Natural killer cell (primary cell): ENCODE results near the gene INPP5A. TPM values are rescaled to one million over a fixed set of nuclear protein-coding genes. Genes with fewer than 3 reads are reported as not detected.
A peak's percentile ranks its signal among the peaks of the same experiment; 100 is the strongest.

Experiments used
- ATAC-seq, 3 donors: fragments of 150-1000 bp in 2 of 3; fragments of 200-7000 bp in 1 of 3; cut with Tn5 transposase; 1 replicate in 1 of 3; 2 replicates in 2 of 3; pipeline ENCODE4 v1.10.0; 2021; ENCODE audit warnings: mild to moderate bottlenecking in 2 of 3, moderate library complexity in 2 of 3
- DNase-seq, 2 donors: peaks; one replicate each; pipeline versions ENCODE4 v3.0.0 to v3.0.0-alpha.2; 2013 to 2021; ENCODE audit warnings: mixed read lengths in 1 of 2
- H3K27ac ChIP-seq: one replicate; pipeline ENCODE4 v1.5.1; 2013; ENCODE audit warnings: mild to moderate bottlenecking, low read length
- H3K27me3 ChIP-seq: one replicate; pipeline ENCODE4 v1.6.1; 2013; ENCODE audit warnings: low read length; ENCODE audit not compliant: control insufficient read depth, insufficient read depth
- H3K36me3 ChIP-seq: one replicate; pipeline ENCODE4 v1.6.1; 2013; ENCODE audit warnings: low read length; ENCODE audit not compliant: control insufficient read depth, insufficient read depth
- H3K4me1 ChIP-seq: one replicate; pipeline ENCODE4 v1.6.1; 2013; ENCODE audit warnings: low read length; ENCODE audit not compliant: control insufficient read depth, insufficient read depth
- H3K4me3 ChIP-seq: one replicate; pipeline ENCODE4 v1.5.1; 2013; ENCODE audit warnings: low read length
- H3K9me3 ChIP-seq: one replicate; pipeline ENCODE4 v1.6.1; 2013; ENCODE audit warnings: low read length; ENCODE audit not compliant: control insufficient read depth, insufficient read depth
- H3K27ac Mint-ChIP-seq, 2 donors: one replicate each; pipeline ENCODE4 v1.8.0; 2022; ENCODE audit warnings: mild to moderate bottlenecking in 2 of 2, mixed read lengths in 2 of 2, moderate library complexity in 1 of 2
- H3K27me3 Mint-ChIP-seq, 2 donors: one replicate each; pipeline ENCODE4 v1.8.0; 2022; ENCODE audit warnings: low read depth in 2 of 2, mixed read lengths in 2 of 2
- H3K36me3 Mint-ChIP-seq: one replicate; pipeline ENCODE4 v1.8.0; 2022; ENCODE audit warnings: mixed read lengths
- H3K4me1 Mint-ChIP-seq, 2 donors: one replicate each; pipeline ENCODE4 v1.8.0; 2022; ENCODE audit warnings: mixed read lengths in 2 of 2
- H3K4me3 Mint-ChIP-seq: one replicate; pipeline ENCODE4 v1.8.0; 2022; ENCODE audit warnings: mild to moderate bottlenecking, moderate library complexity, mixed read lengths
- H3K9me3 Mint-ChIP-seq, 2 donors: one replicate each; pipeline ENCODE4 v1.8.0; 2022; ENCODE audit warnings: mixed read lengths in 2 of 2
- WGBS: methylation state at CpG from one replicate; pipeline ENCODE4 v1.1.7; 2013; ENCODE audit warnings: missing lambda C conversion rate; ENCODE audit not compliant: insufficient coverage; 5-methylcytosine and 5-hydroxymethylcytosine counted together
- intact Hi-C: fragments of 100-400 bp; cut with micrococcal nuclease; formaldehyde crosslinking; loops from one replicate; pipeline ENCODE4 v1.14.2; 2022
- total RNA-seq, 4 donors: library from RNA; stranded (reverse); fragments of 120-200 nt in 1 of 4; gene quantifications; one replicate each; pipeline versions ENCODE4 v1.2.3 to v1.2.4, GENCODE V29; 2013 to 2022
- TF ChIP-seq, protein P1 (sequence below): fragments of 200-600 bp; IDR thresholded peaks from one replicate; pipeline ENCODE4 v1.8.0; 2022; ENCODE audit warnings: antibody characterized with exemption

Gene INPP5A
- total RNA-seq, 3 donors from 2014 or later (not counting 1 experiment from before 2014, with no cell fraction given) = 12.6 to 38.6 (median 18.6) TPM

DNA sequence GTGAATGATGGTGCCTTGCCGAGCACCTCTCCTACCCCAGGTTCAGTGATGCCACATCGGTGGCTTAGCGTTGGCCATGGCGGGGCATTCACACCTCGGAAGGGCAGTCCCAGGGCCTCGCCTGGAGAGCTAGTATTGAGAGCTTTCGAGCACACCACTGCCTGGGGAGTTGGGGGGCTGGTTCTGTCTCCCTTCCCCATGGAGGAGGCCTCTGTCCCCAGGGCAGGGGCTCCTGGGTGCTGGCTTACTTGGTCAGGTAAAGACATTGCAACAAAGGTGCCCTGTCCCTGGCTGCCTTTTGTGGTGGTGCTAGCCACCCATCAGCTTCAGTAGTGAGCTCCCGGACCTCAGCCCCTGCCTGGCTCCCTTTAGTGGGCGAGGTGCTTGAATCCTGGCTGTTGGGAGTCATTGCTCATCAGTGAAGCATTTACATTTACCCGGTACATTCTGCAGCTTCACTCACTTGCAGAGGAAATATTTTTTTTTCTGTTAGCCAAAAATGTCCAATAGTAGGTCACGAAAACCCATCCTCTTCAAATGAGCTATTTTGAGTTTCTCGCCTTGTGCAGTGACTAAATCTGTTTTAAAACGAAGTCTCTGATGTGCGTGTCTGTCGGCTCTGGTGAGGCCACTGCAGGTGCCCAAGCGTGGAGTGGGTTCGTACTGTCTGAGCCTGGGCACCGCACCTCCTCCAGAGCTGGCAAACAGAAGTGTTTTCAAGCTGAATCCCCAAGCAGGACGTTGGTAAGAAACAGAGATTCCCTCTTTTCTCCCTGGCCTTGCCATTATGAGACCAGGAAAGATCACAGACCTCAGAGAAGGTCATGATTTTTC lies 95.5 kb downstream of the INPP5A start:
- Histone ChIP-seq H3K27ac (no peak overlapping the region), H3K4me3 (no peak overlapping the region), H3K4me1 (peaks cover 2% of the 10 kb centered on the region), H3K9me3 (no peaks in the 10 kb centered on the region), H3K27me3 (no peaks in the 10 kb centered on the region), H3K36me3 (no peaks in the 10 kb centered on the region)
- Mint-ChIP-seq H3K36me3 (no peaks in the 10 kb centered on the region), H3K4me1 (peaks cover 18 to 47% of the 10 kb centered on the region in 2 donors), H3K27me3 (peaks cover 12 to 15% of the 10 kb centered on the region in 2 donors), H3K9me3 (no peaks in the 10 kb centered on the region), H3K27ac (no peak overlapping the region), H3K4me3 (no peak overlapping the region)
- TF ChIP-seq, protein P1, sequence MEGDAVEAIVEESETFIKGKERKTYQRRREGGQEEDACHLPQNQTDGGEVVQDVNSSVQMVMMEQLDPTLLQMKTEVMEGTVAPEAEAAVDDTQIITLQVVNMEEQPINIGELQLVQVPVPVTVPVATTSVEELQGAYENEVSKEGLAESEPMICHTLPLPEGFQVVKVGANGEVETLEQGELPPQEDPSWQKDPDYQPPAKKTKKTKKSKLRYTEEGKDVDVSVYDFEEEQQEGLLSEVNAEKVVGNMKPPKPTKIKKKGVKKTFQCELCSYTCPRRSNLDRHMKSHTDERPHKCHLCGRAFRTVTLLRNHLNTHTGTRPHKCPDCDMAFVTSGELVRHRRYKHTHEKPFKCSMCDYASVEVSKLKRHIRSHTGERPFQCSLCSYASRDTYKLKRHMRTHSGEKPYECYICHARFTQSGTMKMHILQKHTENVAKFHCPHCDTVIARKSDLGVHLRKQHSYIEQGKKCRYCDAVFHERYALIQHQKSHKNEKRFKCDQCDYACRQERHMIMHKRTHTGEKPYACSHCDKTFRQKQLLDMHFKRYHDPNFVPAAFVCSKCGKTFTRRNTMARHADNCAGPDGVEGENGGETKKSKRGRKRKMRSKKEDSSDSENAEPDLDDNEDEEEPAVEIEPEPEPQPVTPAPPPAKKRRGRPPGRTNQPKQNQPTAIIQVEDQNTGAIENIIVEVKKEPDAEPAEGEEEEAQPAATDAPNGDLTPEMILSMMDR = no peak
- WGBS = 78% methylated on average over 19 of the region's 19 CpGs
- ATAC-seq (no peak), DNase-seq (no peak)
- intact Hi-C loops = loop anchor here (10.0 kb wide), 1 partner anchor 248 kb away; no protein-coding TSS in a partner anchor

DNA sequence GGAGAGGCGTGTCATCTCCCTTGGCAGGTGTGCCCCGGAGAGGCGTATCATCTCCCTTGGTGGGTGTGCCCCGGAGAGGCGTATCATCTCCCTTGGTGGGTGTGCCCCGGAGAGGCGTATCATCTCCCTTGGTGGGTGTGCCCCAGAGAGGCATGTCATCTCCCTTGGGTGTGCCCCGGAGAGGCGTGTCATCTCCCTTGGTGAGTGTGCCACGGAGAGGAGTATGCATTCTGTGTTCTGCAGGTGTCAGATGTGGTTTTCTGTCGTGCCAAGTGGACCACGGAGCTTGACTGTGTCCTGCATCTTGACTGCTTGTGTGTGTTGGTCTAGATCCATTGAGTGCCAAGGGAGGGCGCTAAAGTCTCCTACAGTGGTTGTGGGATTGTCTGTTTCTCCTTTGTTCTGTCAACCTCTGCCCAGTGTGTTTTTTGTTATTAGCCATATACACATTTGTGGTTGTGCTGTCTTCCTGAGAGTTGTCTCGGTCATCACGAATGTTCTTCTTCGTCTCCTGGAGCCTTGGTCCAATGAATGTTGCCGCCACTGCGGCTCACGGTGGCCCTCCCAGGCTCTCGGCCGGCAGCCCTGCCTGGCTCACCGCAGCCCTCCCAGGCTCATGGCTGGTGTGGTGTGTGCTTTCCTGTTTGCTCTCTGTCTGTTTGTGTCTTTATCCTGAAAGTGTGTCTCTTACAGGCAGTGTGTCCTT lies 96.8 kb downstream of the INPP5A start:
- ATAC-seq (peak in 1 of 3 donors; percentile 17), DNase-seq (no peak)
- no peak overlapping the region for H3K27ac ChIP-seq

DNA sequence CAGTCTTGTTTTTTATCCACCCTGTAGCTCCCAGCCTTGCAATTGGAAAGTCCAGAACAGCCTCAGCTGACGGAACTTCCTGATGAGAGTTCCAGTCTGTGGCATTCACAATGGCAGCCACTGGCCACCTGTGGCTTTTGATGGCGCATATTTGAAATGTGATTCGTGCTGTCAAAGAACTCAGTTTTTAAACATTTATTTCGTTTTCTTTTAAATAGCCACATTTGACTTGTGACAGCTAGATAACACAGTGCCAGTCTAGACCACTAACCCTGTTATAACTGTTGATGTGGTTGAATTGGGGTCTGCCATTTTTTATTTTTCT lies 97.3 kb downstream of the INPP5A start:
- Histone ChIP-seq H3K4me1 (peaks cover 2% of the 10 kb centered on the region), H3K4me3 (no peak overlapping the region), H3K36me3 (no peaks in the 10 kb centered on the region), H3K27ac (no peak overlapping the region), H3K27me3 (no peaks in the 10 kb centered on the region), H3K9me3 (no peaks in the 10 kb centered on the region)
- Mint-ChIP-seq H3K27ac (peak overlapping the region in 1 of 2 donors; percentile 42), H3K36me3 (no peaks in the 10 kb centered on the region), H3K27me3 (peaks cover 6 to 19% of the 10 kb centered on the region in 2 donors), H3K4me3 (no peak overlapping the region), H3K4me1 (peaks cover 14 to 34% of the 10 kb centered on the region in 2 donors), H3K9me3 (no peaks in the 10 kb centered on the region)
- TF ChIP-seq, protein P1 = no peak
- 65% methylated on average over 3 of the region's 4 CpGs for WGBS
- no peak for DNase-seq
- intact Hi-C loops = loop anchor here (10.0 kb wide), 1 partner anchor 250 kb away; no protein-coding TSS in a partner anchor
- no peak for ATAC-seq

More for the DNA sequence above, 96.8 kb downstream of the INPP5A start:
- 78% methylated on average over 22 of the region's 22 CpGs for WGBS
- Mint-ChIP-seq H3K27me3 (peaks cover 9 to 17% of the 10 kb centered on the region in 2 donors), H3K4me3 (no peak overlapping the region), H3K4me1 (peaks cover 14 to 39% of the 10 kb centered on the region in 2 donors), H3K9me3 (no peaks in the 10 kb centered on the region), H3K36me3 (no peaks in the 10 kb centered on the region), H3K27ac (peak overlapping the region in 1 of 2 donors; percentile 42)
- H3K27me3 ChIP-seq = no peaks in the 10 kb centered on the region
- H3K4me3 ChIP-seq = no peak overlapping the region
- no peaks in the 10 kb centered on the region for H3K36me3 ChIP-seq
- peaks cover 2% of the 10 kb centered on the region for H3K4me1 ChIP-seq
- intact Hi-C loops = loop anchor here (10.0 kb wide), 1 partner anchor 250 kb away; no protein-coding TSS in a partner anchor
- no peaks in the 10 kb centered on the region for H3K9me3 ChIP-seq
- TF ChIP-seq, protein P1 = no peak
